NCI-H187 treated with DMSO at 0.1 percent for 48 hours (cell line): Measurements from ENCODE around the gene TPK1.
"Not testable (repeated sequence)": the region's sequence is repeated elsewhere in the genome, so short reads cannot be mapped to it uniquely, and the experiment has no call there.

Experiments
- DNase-seq: peaks from one replicate; lab custom pipeline; 2025; lab: John Stamatoyannopoulos, UW

The TPK1 gene

DNA sequence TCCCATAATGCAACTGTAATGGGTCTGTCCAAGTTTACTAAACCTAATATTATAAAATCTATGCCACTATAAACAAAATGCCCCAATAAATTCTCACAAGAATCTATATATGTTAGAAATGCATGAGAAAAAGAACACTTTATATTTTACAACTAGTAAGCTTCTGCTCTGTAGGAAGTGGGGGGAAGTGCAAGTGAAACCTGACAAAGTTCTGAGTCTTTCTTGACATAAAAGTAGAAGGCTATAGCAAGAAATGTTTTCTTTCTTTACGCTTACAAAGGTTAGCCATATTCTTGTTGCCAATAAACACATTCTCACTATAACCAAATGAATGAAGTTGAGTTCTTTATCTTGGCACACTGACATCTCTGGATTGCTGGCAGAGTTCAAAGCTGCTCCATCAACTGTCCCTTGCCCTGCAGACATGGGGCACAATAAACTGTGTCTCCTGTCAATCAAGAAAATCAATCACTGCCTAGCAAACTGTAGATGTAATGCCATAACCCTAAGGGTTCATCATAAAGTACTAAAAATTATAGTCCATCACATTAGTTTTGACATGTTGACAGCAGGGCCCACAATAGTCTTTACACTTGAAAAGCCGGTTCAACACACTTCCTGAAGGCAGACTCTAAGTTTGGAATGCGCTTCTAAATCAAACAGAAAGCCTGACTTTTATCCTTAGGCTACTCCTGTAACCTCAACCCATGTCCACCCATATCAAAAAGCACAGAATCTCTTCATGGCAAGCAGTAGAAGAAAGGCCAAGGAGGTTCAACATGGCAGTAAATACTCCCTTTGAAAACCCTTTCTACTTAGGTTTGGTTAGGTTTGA, 58.6 kb downstream of the TPK1 start:
- DNase-seq, result no peak

DNA sequence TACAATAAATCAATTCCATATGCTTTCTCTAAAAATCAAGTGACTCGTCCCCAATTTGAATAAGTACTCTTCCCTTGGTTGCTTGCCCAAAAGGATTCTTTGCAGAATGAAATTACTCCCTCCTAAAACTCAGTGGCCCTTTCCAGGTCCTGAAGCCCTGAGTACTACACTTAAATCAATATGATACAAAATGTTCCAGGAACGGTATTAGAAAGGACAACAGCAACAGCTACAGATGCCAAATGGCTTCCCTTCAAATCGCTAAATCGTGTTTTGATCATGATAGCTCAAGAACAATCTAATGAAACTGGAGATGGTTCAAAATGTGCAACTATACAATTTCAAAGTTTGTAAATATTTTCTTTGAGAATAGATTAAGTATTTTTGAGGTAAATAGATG, 59.4 kb downstream of the TPK1 start:
- DNase-seq, result no peak

DNA sequence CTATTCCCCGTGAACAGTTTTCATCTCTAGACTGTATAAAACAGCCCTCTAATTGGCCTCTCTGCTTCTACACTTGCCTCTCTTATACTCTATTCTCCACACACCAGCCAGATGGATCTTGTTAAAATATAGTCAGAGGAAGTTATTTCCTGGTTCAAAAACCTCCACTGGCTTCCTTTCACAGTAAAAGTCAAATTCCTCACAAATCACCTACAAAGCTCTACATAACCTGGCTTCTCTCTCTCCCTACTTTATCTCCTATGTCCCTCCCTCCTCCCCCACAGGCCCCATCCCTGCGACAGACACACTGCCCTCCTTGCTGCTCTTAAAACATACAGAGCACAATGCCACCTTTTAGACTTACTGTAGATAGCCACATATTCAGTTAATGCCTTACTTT, 60.1 kb downstream of the TPK1 start:
- DNase-seq, result no peak

- no peak for DNase-seq
These were observed 63.9 kb downstream of the TPK1 start for GRCh38 chr7:144771927-144772326.

- no peak for DNase-seq
These were observed 64.7 kb downstream of the TPK1 start for GRCh38 chr7:144771174-144771573.

DNA sequence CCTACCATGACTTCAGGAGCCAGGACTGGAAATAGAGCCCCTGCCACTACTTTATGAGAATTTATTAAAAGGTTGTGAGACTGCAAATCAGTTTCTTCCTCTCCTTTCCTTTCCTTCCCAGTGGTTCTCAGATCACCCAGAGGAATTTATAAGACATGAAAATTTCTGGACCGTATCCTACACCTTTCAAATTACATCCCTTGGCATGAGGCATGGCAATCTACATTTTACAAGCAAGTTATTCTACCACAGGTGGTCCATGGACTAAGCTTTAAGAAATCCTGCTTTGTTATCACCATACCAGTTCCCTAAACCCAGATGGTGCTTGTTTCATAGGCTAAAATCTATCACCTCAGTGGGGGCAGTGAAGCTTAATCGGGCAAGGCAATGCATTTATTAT, 66.5 kb downstream of the TPK1 start:
- DNase-seq, result no peak

GRCh38 chr7:144768633-144769032, 67.2 kb downstream of the TPK1 start:
- no peak for DNase-seq

DNA sequence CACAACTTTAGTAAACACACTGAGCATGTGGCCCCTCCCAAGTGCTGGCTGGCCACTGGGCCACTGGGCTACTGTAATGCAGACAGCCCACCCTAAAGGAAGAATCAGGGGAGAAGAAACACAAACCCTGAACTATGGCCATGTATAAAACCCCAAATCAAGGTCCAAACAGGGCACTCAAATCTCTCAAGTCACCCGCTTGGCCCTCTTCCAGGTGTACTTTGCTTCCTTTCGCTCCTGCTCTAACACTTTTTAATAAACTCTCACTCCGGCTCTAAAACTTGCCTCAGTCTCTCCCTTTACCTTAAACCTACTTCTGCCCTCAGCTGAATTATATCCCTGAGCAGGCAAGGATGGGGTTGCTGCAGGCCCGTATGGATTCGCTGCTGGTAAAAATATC, 72.6 kb downstream of the TPK1 start:
- DNase-seq, result no peak

- DNase-seq, result no peak
These were observed 73.0 kb downstream of the TPK1 start for GRCh38 chr7:144762853-144763252.

- no peak for DNase-seq
These were observed 74.4 kb downstream of the TPK1 start for GRCh38 chr7:144761493-144761892.

GRCh38 chr7:144759653-144760052, 76.2 kb downstream of the TPK1 start:
- DNase-seq, result no peak

DNA sequence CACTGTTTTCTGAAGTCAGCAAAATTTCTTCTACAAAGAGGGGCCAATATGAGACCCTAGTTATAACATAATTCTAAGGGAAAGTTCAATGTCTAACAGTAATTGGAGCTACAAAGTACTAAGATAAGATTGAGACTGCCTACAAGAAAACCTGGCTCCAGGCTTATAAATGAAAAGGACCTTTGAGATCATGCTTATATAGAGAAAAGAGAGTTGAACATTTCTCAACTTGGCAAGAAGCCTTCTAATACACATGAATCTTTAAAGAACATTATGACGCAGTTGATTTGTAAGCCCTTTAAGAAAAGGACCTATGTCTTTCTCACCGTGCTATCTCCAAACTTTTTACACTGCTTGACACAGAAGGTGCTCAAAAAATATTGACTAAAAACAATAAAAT, 87.9 kb downstream of the TPK1 start:
- no peak for DNase-seq

- DNase-seq, result no peak
These were observed 97.0 kb downstream of the TPK1 start for GRCh38 chr7:144738708-144739314.

DNA sequence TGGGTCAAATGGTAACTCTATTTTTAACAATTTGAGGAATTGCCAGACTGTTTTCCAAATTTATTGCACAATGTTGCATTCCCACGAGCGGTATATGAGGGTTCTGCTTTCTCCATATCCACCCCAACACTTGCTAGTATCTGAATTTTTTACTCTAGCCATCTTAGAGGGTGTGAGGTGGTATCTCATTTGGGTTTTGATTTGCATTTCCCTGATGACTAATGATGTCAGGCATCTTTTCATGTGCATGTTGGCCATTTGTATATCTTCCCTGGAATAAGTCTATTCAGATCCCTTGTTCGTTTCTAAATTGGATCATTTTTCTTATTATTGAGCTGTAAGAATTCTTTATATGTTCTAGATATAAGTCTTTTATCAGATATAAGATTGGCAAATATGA, 97.7 kb downstream of the TPK1 start:
- no peak for DNase-seq

- DNase-seq, result no peak
These were observed 98.9 kb downstream of the TPK1 start for GRCh38 chr7:144736880-144737493.

- DNase-seq, result no peak
These were observed 100.2 kb downstream of the TPK1 start for GRCh38 chr7:144735505-144736276.

DNA sequence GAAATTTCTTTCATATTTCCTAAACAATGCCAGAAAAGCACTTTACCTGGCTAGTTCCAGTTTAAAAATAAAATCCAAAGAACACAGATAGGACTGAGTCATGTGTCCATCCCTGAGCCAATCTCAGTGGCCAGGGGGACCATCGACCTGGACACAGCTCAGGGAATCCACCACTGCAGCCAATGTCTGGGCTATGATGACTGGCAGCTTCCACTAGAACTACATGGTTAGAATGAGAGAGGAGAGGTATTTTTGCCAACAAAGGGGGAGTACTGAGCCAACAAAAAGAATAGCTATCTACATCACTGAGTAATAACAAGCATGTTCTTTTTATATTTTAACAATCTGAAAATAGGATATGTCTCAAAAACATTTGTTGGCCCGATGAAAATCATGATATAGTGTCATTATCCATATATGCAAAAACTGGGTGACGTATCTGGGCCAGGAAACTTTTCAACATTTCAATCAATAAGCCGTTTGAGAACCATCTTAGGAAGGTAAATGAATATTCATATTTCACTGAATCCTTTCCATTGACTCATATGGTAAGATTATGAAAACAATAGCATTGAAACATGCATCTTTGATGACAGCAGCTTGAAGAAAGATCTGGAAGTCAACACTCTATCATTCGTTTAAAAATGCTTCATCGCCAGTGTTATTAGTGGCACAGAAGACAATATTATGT, 104.0 kb downstream of the TPK1 start:
- DNase-seq, result no peak

GRCh38 chr7:144730224-144730623, 105.6 kb downstream of the TPK1 start:
- DNase-seq, result no peak

DNA sequence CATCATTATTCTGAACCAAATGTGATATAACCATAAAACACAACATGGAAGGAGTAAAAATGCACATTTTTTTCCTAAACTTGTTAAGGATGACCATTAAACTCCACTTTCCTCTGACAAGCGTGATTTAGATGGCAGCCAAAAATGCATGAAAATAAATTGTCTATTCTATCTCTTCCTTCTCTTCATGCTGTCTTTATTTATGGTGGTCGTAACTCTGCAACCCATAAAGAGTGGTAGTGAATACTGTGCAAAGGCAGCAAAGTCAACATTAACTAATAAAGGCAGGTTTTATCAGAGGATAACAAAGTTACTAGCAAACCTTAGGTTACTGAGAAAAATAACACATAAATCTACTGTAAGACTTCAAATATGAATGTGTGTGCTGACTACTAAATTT, 106.6 kb downstream of the TPK1 start:
- no peak for DNase-seq

GRCh38 chr7:144728551-144728950, 107.3 kb downstream of the TPK1 start:
- DNase-seq, result no peak

DNA sequence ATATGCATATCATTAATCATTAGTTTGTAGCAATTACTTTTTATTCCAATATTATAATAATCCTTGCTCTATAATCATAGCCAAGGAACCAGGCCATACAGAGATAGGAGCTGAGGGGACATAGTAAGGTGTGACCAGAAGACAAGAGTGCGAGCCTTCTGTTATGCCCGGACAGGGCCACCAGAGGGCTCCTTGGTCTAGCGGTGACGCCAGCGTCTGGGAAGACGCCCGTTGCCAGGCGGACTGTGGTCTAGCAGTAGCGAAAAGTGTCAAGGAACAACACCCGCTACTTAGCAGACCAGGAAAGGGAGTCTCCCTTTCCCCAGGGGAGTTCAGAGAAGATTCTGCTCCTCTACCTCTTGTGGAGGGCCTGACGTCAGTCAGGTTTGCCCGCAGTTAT, 109.0 kb downstream of the TPK1 start:
- not testable (repeated sequence) for DNase-seq

- DNase-seq, result no peak
These were observed 110.8 kb downstream of the TPK1 start for GRCh38 chr7:144725070-144725469.
